K562 treated with DMSO at 1 percent for 24 hours (cell line): ENCODE data around the gene OR10A6. TPM values are rescaled to one million over a fixed set of nuclear protein-coding genes. Genes with fewer than 3 reads are reported as not detected.

ENCODE experiments used
- total RNA-seq: library from RNA; unstranded; fragments of 300-600 nt; gene quantifications from 2 replicates; pipeline ENCODE4 v1.2.3, GENCODE V29; 2022; ENCODE audit warnings: low read depth; ENCODE audit not compliant: insufficient read depth

Gene OR10A6
- total RNA-seq, result not detected in 2 replicates

GRCh38 chr11:7931168-7931567 lies at the start of gene OR10A6:
Gene OR10A6, minus strand, starts transcription at chr11:7931268. Its CDS starts 2,606 bp downstream, at chr11:7928662.

GRCh38 chr11:7965386-7965785 lies 34.3 kb upstream of the OR10A6 start, which contains the start of gene NLRP10:
Gene NLRP10, minus strand, starts transcription at chr11:7965447. Its CDS starts 1,952 bp downstream, at chr11:7963495.

GRCh38 chr11:7941608-7942007 lies 10.5 kb upstream of the OR10A6 start, which contains the start of gene OR10A3:
Gene OR10A3, minus strand, starts transcription at chr11:7941708. Its CDS starts 2,188 bp downstream, at chr11:7939520.

Other genes with a start within 250 kb of the OR10A6 start
- gene OVCH2, start 224.8 kb downstream of the OR10A6 start, total RNA-seq, result not detected in 2 replicates
- not detected in 2 replicates for gene OR5P2, start 134.3 kb downstream of the OR10A6 start, total RNA-seq
- gene OR5P3, start 100.4 kb downstream of the OR10A6 start, total RNA-seq, result not detected in 2 replicates
- gene OR10A3, start 10.4 kb upstream of the OR10A6 start, total RNA-seq, result not detected in 2 replicates
- gene NLRP10, start 34.2 kb upstream of the OR10A6 start, total RNA-seq, result not detected in 2 replicates
- gene EIF3F, start 56.1 kb upstream of the OR10A6 start, total RNA-seq, result 905 and 1,015 TPM in 2 replicates
- gene TUB, start 149.9 kb upstream of the OR10A6 start, total RNA-seq, result not detected in 2 replicates
- not detected in 2 replicates for gene RIC3, start 237.8 kb upstream of the OR10A6 start, total RNA-seq